ENCODE data around the gene WBP2. TPM values are rescaled to one million over a fixed set of nuclear protein-coding genes. Genes with fewer than 3 reads are reported as not detected.
A peak's percentile ranks its signal among the peaks of the same experiment; 100 is the strongest.

Gene WBP2
- total and polyA plus RNA-seq, 9 of the 15 experiments (the other 6 are each of a cell fraction or from before 2014, with no cell fraction given): 2.2 to 74.3 (median 20.0) TPM

DNA sequence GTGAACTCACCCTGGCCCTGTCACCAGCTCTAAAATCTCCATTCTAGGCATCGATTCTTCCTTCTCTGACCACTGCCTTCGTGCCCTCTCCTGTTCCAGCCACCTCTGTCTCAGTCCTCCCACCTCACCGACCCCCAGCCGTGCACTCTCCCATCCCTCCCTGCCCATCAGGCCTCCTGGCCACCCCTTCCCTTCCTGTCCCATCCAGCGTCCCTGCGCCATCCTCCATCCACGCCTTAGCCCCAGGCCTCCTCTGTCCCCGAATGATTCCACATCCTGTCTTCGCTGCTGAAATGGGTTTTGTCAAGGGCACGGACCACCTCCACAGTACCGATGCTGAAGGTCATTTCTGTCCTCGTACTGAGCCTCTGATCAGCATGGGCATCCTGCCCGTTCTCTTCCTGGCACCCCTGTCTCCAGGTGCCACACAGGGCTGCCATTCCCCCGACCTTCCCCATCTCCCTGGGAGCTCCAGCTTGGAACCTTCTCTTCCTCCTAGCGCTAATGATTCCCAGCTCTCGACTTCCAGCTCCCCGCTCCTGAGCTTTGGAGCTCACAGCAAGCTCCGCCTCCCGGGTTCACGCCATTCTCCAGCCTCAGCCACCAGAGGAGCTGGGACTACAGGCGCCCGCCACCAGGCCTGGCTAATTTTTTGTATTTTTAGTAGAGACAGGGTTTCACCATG lies 39.1 kb upstream of the WBP2 start:
- no peak for ATAC-seq
- H3K36me3 ChIP-seq (ENCODE audit: control insufficient read depth, insufficient read depth, low read length): peaks cover 55% of the 10 kb centered on the region; the same call in 1 of the 3 replicates
- 87% methylated on average over 19 of the region's 22 CpGs for WGBS (ENCODE audit: insufficient coverage, low coverage, missing lambda C conversion rate)
- peaks cover 4% of the 10 kb centered on the region for H3K9me1 ChIP-seq (ENCODE audit: control insufficient read depth, insufficient read depth, low read length)
- H3K27ac ChIP-seq (ENCODE audit: extremely low read depth, low read depth, low read length): no peak overlapping the region
- ChIA-PET POLR2A (interaction anchor here (0.6 to 15.9 kb wide), 12 partner anchors 8 to 545 kb away, joined by 3 to 169 read pairs (median 4); partner anchors contain the start of genes MRPL38, TRIM47 and WBP2), CTCF (ENCODE audit: low intra/inter-chr PET ratio) (no interaction called here)
- DNase-seq (ENCODE audit: extremely low read depth in 1 of 4, low spot score in 3 of 4): no peak
- no peak overlapping the region for H3K4me2 ChIP-seq (ENCODE audit: insufficient read depth, low read length)
- no peaks in the 10 kb centered on the region for H3K27me3 ChIP-seq (ENCODE audit: control insufficient read depth in 2 of 2, insufficient read depth in 2 of 2, low read length in 2 of 2)
- peaks cover 31% of the 10 kb centered on the region for H3K79me2 ChIP-seq (ENCODE audit: control insufficient read depth, insufficient read depth, low read length)
- no peak for FAIRE-seq
- H3K4me3 ChIP-seq: no peak overlapping the region
- no peaks in the 10 kb centered on the region for H3K9me3 ChIP-seq (replicated peaks; ENCODE audit: control insufficient read depth, insufficient read depth, low read depth, low read length)
- 0 out of 2 replicates have a peak, but pooled peaks have one; percentile 45 for TF ChIP-seq POLR2A (conservative IDR thresholded peaks at IDR 0.05)
- TF ChIP-seq ZBTB33 (CRISPR knock-in tag; IDR thresholded peaks at IDR 0.05): peak; percentile 85
- no peak for TF ChIP-seq FOXJ3 (CRISPR knock-in tag; IDR thresholded peaks at IDR 0.05)
- no peak for TF ChIP-seq DIDO1 (tag; IDR thresholded peaks at IDR 0.05; ENCODE audit: low read depth)
- no peak for TF ChIP-seq ASH1L (IDR thresholded peaks at IDR 0.05; ENCODE audit: borderline replicate concordance, low read depth, partially characterized antibody)
- TF ChIP-seq RBFOX2 (IDR thresholded peaks at IDR 0.05; ENCODE audit: low read depth, low read length): peak; percentile 49; the same call in 1 of the 2 replicates
- no peak for TF ChIP-seq ESRRA (IDR thresholded peaks at IDR 0.05; ENCODE audit: borderline replicate concordance, low read depth)
- 0 out of 2 replicates have a peak, but pooled peaks have one; percentile 31 for TF ChIP-seq ZC3H4 (CRISPR knock-in tag; IDR thresholded peaks at IDR 0.05; ENCODE audit: borderline replicate concordance)
- TF ChIP-seq NFATC3 (IDR thresholded peaks at IDR 0.05): no peak
- TF ChIP-seq SUPT5H (IDR thresholded peaks at IDR 0.05): peak; percentile 40
- no TSS peak for BruUV-seq (replicated peaks)
- intact Hi-C loops (cut with micrococcal nuclease) (no loop called here), in situ Hi-C loops (cut with MboI) (no loop called here)
- H4K20me1 ChIP-seq (replicated peaks; ENCODE audit: control insufficient read depth, insufficient read depth, low read length): no peaks in the 10 kb centered on the region
- peak overlapping the region in 1 of 2 experiments; percentile 100; a peak in 2 of 4 replicates for H3K9ac ChIP-seq (ENCODE audit: insufficient read depth in 1 of 2, low read depth in 2 of 2, low read length in 2 of 2)
- H2AFZ ChIP-seq (ENCODE audit: low read depth, low read length): no peak overlapping the region
- H3K4me1 ChIP-seq (replicated peaks in 1 of 2; ENCODE audit: control insufficient read depth in 2 of 2, insufficient read depth in 2 of 2, low read length in 2 of 2): peaks cover 13 to 80% of the 10 kb centered on the region in 2 experiments; a peak in 4 of 5 replicates

All from K562 (cell line).